ENCODE data around the gene STAT3. TPM values are rescaled to one million over a fixed set of nuclear protein-coding genes. Genes with fewer than 3 reads are reported as not detected.

STAT3 gene
- total and polyA plus RNA-seq, 9 of the 15 experiments (the other 6 are each of a cell fraction or from before 2014, with no cell fraction given): 90.0 to 179 (median 114) TPM

- TF ChIP-seq CXXC5 (CRISPR knock-in tag; IDR thresholded peaks at IDR 0.05) (peak; percentile 52), NR0B1 (IDR thresholded peaks at IDR 0.05; ENCODE audit: partially characterized antibody) (no peak), BRD9 (IDR thresholded peaks at IDR 0.05; ENCODE audit: low read depth, partially characterized antibody) (no peak), ZNF639 (CRISPR knock-in tag; conservative IDR thresholded peaks at IDR 0.05 in 1 of 2, IDR thresholded peaks at IDR 0.05 in 1 of 2) (peak in 1 of 2 experiments; percentile 39; a peak in 1 of 4 replicates), CC2D1A (IDR thresholded peaks at IDR 0.05) (no peak), TRIM24 (IDR thresholded peaks at IDR 0.05) (peak in 1 of 2 experiments; percentile 54; a peak in 1 of 4 replicates), TAF1 (IDR thresholded peaks at IDR 0.05; ENCODE audit: control insufficient read depth, extremely low read depth, insufficient read depth, low read length, severe bottlenecking) (peak; percentile 93), RBM34 (IDR thresholded peaks at IDR 0.05; ENCODE audit: borderline replicate concordance, insufficient read depth, low read length) (no peak), E2F6 (IDR thresholded peaks at IDR 0.05; ENCODE audit: borderline replicate concordance in 1 of 2, extremely low read depth in 1 of 2, insufficient read depth in 1 of 2, insufficient read length in 1 of 2, low read depth in 1 of 2, low read length in 1 of 2, poor library complexity in 1 of 2, severe bottlenecking in 1 of 2) (peak in 1 of 2 experiments; percentile 42), TRIM25 (IDR thresholded peaks at IDR 0.05; ENCODE audit: borderline replicate concordance) (no peak), TCF15 (CRISPR knock-in tag; IDR thresholded peaks at IDR 0.05) (no peak), THRB (CRISPR knock-in tag; conservative IDR thresholded peaks at IDR 0.05) (no peak), SUPT5H (IDR thresholded peaks at IDR 0.05) (peak; percentile 90), SPI1 (IDR thresholded peaks at IDR 0.05; ENCODE audit: borderline replicate concordance, low read depth, low read length) (no peak), RB1 (IDR thresholded peaks at IDR 0.05; ENCODE audit: low read depth) (peak; percentile 32), ZNF766 (CRISPR knock-in tag; conservative IDR thresholded peaks at IDR 0.05) (no peak), RCOR1 (IDR thresholded peaks at IDR 0.05; ENCODE audit: borderline replicate concordance in 1 of 2, low read depth in 2 of 2, low read length in 2 of 2) (peak in 1 of 2 experiments; percentile 44; a peak in 1 of 4 replicates), PHF21A (IDR thresholded peaks at IDR 0.05; ENCODE audit: borderline replicate concordance, low read depth) (no peak), ZNF274 (IDR thresholded peaks at IDR 0.05; ENCODE audit: borderline replicate concordance, low read depth, low read length) (no peak)
Observed at GRCh38 chr17:42422958-42423712, 34.9 kb upstream of the STAT3 start, which contains the start of gene CAVIN1 (continued).
